GM18517 (cell line): ENCODE data around the gene NCAPG.
"Not testable (repeated sequence)": the region's sequence is repeated elsewhere in the genome, so short reads cannot be mapped to it uniquely, and the experiment has no call there.

ENCODE experiments used
- ATAC-seq: cut with Tn5 transposase; IDR thresholded peaks from one replicate; pipeline ENCODE4 v1.9.1; 2021; ENCODE audit warnings: mild to moderate bottlenecking, moderate library complexity; ENCODE audit not compliant: unreplicated experiment

Gene NCAPG

GRCh38 chr4:17787315-17787714 is 23.5 kb upstream of the NCAPG start:
- ATAC-seq, result no peak

- ATAC-seq, result no peak
Observed at GRCh38 chr4:17788956-17789355, 21.8 kb upstream of the NCAPG start.

GRCh38 chr4:17794730-17795129 is 16.0 kb upstream of the NCAPG start:
- no peak for ATAC-seq

- no peak for ATAC-seq
Observed at GRCh38 chr4:17797808-17798207, 13.0 kb upstream of the NCAPG start.

GRCh38 chr4:17805580-17806155 is 5.1 kb upstream of the NCAPG start:
- ATAC-seq, result no peak

- ATAC-seq, result no peak
Observed at GRCh38 chr4:17807446-17807845, 3.3 kb upstream of the NCAPG start.

- no peak for ATAC-seq
Observed at GRCh38 chr4:17809667-17810066, 1.1 kb upstream of the NCAPG start.

- peak; percentile 30 for ATAC-seq
Observed at GRCh38 chr4:17811078-17811603, 362 bp downstream of the NCAPG start.

GRCh38 chr4:17812125-17812524 is 1.3 kb downstream of the NCAPG start:
- ATAC-seq, result no peak

- no peak for ATAC-seq
Observed at GRCh38 chr4:17812801-17813200, 2.0 kb downstream of the NCAPG start.

GRCh38 chr4:17814140-17814539 is 3.4 kb downstream of the NCAPG start:
- no peak for ATAC-seq

GRCh38 chr4:17816142-17816541 is 5.4 kb downstream of the NCAPG start:
- no peak for ATAC-seq

- peak; percentile 80 for ATAC-seq
Observed at GRCh38 chr4:17817027-17817426, 6.2 kb downstream of the NCAPG start.

- no peak for ATAC-seq
Observed at GRCh38 chr4:17823871-17824669, 13.3 kb downstream of the NCAPG start.

GRCh38 chr4:17846266-17846665 is 35.5 kb downstream of the NCAPG start:
- no peak for ATAC-seq

GRCh38 chr4:17850295-17850694 is 39.5 kb downstream of the NCAPG start:
- ATAC-seq, result not testable (repeated sequence)

GRCh38 chr4:17851959-17852358 is 41.2 kb downstream of the NCAPG start:
- no peak for ATAC-seq

GRCh38 chr4:17854036-17854435 is 43.3 kb downstream of the NCAPG start:
- no peak for ATAC-seq

- ATAC-seq, result no peak
Observed at GRCh38 chr4:17859793-17860406, 49.1 kb downstream of the NCAPG start.

- not testable (repeated sequence) for ATAC-seq
Observed at GRCh38 chr4:17861906-17862305, 51.1 kb downstream of the NCAPG start.

- ATAC-seq, result no peak
Observed at GRCh38 chr4:17865866-17866363, 55.1 kb downstream of the NCAPG start.

GRCh38 chr4:17866810-17867209 is 56.0 kb downstream of the NCAPG start:
- no peak for ATAC-seq
